Activated CD8-positive, alpha-beta memory T cell treated with anti-CD3 and anti-CD28 coated beads for 1 hour (primary cell): Measurements from ENCODE around the gene ANKRD33B.

Experiments
- DNase-seq, 2 donors: peaks; one replicate each; pipeline ENCODE4 v3.0.0-alpha.2; 2020; ENCODE audit warnings: low read depth in 1 of 2; ENCODE audit errors: extremely low read depth in 1 of 2

ANKRD33B gene

DNA sequence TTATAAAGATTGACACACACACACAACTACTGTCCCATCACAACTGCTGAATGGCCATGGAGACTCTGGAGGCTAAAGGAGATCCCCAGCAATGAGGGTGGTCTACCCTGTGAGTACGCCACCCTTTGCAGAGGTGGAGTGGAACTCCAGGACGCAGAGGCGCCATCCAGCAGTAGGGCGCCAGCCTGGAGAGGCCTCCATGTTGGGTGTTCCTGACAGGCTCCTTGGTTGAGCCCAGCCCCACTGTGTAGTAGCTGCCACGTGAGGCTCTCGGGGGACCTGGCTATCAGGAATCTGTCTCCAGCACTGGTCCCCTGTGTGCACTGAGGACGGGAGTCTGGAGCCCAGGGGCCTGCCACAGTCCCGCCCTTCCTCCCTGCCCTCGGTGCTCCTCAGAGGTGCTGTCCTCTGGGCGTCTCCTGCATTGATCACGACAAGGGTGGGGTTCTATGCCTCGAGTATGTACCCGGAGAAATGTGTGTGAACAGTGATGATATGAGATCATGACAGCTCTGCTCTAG lies 124.8 kb downstream of the ANKRD33B start:
- no peak for DNase-seq

- DNase-seq: no peak
These were observed 125.7 kb downstream of the ANKRD33B start for GRCh38 chr5:10689391-10690081.

DNA sequence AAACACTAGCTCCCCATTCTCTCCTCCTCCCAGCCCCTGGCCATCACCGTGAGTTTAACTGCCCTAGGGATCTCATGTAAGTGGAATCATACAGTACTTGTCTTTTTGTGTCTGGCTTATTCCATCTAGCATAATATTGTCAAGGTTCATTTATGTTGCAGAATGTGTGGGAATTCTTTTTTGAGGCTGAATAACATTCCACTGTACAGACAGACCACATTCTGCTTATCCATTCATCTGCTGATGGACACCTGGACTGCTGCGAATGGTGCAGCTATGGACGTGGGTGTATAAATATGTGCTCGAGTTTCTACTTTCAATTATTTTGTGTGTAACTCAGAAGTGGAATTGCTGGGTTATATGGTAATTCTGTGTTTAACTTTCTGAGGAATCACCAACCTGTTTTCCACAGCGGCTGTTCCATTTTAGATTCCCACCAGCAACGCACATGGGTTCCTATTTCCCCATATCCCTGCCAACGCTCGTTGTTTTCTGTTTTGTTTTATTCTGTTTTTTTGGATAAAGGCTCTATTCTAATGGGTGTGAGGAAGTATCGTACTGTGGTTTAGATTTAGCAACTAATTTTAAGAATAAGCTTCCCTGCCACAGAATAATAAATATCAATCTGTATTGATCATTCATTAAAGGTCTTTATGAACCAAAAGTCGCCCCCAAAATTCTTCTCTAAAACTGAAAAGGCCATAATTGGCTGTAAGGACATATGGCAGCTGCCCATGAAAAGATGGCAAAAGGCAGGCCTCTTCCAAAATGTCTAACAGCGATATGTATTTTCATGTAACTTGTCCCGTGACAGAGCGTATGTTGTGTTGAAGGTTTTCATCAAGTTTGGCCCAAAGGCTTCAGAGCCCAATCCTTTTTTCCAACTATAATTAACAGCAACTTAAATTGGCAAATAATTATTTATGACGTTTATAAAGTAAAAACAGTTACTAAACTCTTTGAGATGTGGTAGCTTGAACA lies 126.9 kb downstream of the ANKRD33B start:
- DNase-seq: no peak

DNA sequence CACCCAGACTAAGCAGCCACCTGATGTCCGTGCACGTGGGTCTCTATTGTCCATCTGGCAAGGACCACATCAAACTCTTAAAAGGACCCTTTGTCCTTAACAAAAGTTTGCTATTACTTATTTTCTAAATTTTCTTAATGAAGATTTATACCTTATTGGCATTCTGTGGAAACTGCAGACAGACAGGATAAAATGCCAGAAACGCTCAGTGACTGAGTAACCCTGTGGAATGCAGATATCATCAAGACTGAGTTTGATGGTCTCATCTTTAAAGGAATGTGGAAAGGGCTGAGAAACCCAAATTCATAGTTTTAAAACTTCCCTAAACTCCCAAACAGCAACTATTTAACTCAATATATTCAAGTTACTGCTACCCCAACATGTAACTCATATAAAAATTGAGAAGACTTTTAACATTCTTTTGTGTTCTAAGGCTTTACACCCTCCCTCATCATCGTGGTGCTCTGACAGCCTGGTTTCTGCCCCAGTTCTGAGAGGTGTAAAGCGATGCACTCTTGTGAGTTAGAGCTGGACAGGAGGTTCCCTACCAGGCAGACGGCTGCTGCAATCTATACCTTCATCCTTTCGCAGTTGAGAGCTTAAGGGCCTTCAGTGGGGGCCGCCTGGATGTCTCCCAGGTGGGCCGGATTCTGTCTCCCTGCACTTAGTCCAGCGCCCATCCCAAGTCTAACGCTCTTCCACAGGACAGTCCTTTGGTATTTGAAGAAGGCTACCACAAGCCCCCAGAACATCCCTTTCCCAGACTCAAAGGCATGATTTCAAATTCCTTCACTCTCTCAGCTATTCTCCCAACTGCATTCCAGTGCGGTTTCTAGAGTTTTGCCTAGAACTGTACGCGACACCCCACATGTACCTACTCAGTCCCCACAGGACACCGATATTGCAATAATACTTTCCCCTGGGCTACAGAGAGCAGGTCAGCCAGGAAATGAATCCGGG lies 128.2 kb downstream of the ANKRD33B start:
- DNase-seq: no peak

- DNase-seq: no peak
These were observed 131.3 kb downstream of the ANKRD33B start for GRCh38 chr5:10695055-10695649.

- no peak for DNase-seq
These were observed 132.1 kb downstream of the ANKRD33B start for GRCh38 chr5:10695759-10696543.

- no peak for DNase-seq
These were observed 135.5 kb downstream of the ANKRD33B start for GRCh38 chr5:10699281-10699874.

GRCh38 chr5:10699987-10700386 lies 136.1 kb downstream of the ANKRD33B start:
- DNase-seq: no peak

- no peak for DNase-seq
These were observed 136.6 kb downstream of the ANKRD33B start for GRCh38 chr5:10700516-10700915.

GRCh38 chr5:10701567-10702039 lies 137.7 kb downstream of the ANKRD33B start:
- no peak for DNase-seq

GRCh38 chr5:10702040-10702629 lies 138.3 kb downstream of the ANKRD33B start:
- no peak for DNase-seq

DNA sequence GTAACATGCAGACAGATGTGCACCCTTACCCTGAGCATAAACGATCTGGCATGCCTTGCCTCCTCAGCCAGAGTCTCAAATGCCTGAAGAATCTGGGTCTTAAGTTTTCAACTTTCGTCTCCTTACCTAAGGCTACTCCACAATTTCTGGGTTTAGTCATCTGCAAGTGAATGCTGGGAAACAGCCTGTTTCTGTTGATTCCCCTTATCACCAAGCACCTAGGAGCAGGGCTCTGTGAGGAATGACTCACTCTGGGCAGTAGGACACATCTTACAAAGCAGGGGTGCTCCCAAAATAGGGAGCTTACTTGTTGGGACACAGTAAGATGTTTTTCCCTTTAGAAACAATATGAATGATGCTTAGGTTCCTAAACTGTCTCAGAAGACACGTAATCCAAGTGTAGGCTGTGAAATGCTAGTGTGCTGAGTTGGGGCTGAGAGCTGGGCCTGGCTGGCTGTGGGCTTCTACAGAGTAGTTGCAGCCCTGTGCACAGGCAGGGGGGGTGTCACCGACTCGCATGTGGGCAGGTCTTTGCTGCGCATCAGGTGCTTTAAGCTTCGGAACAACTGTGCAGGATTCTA lies 139.1 kb downstream of the ANKRD33B start:
- no peak for DNase-seq

DNA sequence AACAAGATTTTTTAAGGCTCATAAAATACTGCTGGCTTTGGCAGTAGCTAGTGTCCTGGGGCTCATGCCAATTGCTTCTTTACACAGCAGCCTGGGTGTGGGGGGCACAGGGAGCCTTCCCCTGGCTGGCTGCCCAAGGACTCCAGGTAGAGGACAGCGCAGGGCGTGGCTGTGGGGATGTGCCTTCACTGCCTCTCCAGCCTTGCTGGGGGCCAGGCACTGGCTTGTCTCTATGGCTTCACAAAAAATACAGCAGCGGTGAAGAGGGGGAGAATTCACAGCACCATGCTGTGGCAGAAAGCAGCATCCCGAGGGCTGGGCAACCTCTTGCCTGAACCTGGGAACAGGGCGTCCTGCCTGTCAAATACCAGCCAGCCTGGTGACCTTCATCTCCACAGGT lies 139.8 kb downstream of the ANKRD33B start:
- DNase-seq: no peak

GRCh38 chr5:10704949-10705621 lies 141.2 kb downstream of the ANKRD33B start:
- DNase-seq: no peak

- DNase-seq: no peak
These were observed 141.9 kb downstream of the ANKRD33B start for GRCh38 chr5:10705747-10706146.

GRCh38 chr5:10706326-10706725 lies 142.5 kb downstream of the ANKRD33B start:
- DNase-seq: no peak
